HEK293 (cell line): ENCODE results near the gene MFAP3.

ENCODE experiments used
- CTCF ChIA-PET: fragments of 350-600 bp; formaldehyde crosslinking; extraction: SDS; loops from one replicate; lab custom pipeline; 2021; ENCODE audit warnings: antibody characterized with exemption; lab: Yijun Ruan, JAX
- POLR2A ChIA-PET: fragments of 300-600 bp; formaldehyde crosslinking; extraction: SDS; loops from one replicate; lab custom pipeline; 2020; ENCODE audit warnings: antibody characterized with exemption, inconsistent platforms; lab: Yijun Ruan, JAX
- H3K27ac ChIP-seq: fragments of 200-500 bp; sonication (Bioruptor generic); 2 replicates; pipeline ENCODE4 v1.5.1; 2014; ENCODE audit warnings: low read depth, low read length, control low read depth, inconsistent platforms; ENCODE audit errors: extremely low read depth
- H3K36me3 ChIP-seq, 2 experiments: fragments of 200-500 bp in 1 of 2; sonication (Bioruptor generic) in 1 of 2; 1 replicate in 1 of 2; 2 replicates in 1 of 2; pipeline ENCODE4 v1.5.1; 2014 to 2017; ENCODE audit warnings: inconsistent platforms in 2 of 2, low read length in 2 of 2; ENCODE audit not compliant: control insufficient read depth in 2 of 2, insufficient read depth in 1 of 2
- H3K4me1 ChIP-seq: fragments of 200-500 bp; sonication (Bioruptor generic); 2 replicates; pipeline ENCODE4 v1.5.1; 2014; ENCODE audit warnings: mild to moderate bottlenecking, low read length, inconsistent platforms; ENCODE audit not compliant: control insufficient read depth, insufficient read depth
- H3K4me3 ChIP-seq: 2 replicates; pipeline ENCODE4 v1.5.1; 2011; ENCODE audit warnings: low read depth, mild to moderate bottlenecking, control low read depth, low read length, moderate library complexity
- H3K9me3 ChIP-seq: fragments of 200-500 bp; sonication (Bioruptor generic); 2 replicates; pipeline ENCODE4 v1.5.1; 2014; ENCODE audit warnings: low read depth, low read length, inconsistent platforms; ENCODE audit not compliant: control insufficient read depth, insufficient read depth
- ATF2 ChIP-seq: fragments of 450-650 bp; formaldehyde crosslinking; IDR thresholded peaks from 2 replicates; pipeline ENCODE4 v1.5.1; 2016; ENCODE audit warnings: missing biosample characterization, missing genetic modification characterization, low read depth
- BCL6B ChIP-seq: fragments of 450-650 bp; formaldehyde crosslinking; IDR thresholded peaks from 2 replicates; pipeline ENCODE4 v1.5.1; 2017; ENCODE audit warnings: missing biosample characterization, missing genetic modification characterization
- ELK4 ChIP-seq: IDR thresholded peaks from 2 replicates; pipeline ENCODE4 v1.6.1; 2011; ENCODE audit warnings: mild to moderate bottlenecking, low read depth, low read length, borderline replicate concordance
- GLI4 ChIP-seq: fragments of 450-650 bp; formaldehyde crosslinking; IDR thresholded peaks from 2 replicates; pipeline ENCODE4 v1.5.1; 2016; ENCODE audit warnings: missing biosample characterization, missing genetic modification characterization
- KLF17 ChIP-seq: fragments of 450-650 bp; formaldehyde crosslinking; IDR thresholded peaks from 2 replicates; pipeline ENCODE4 v1.5.1; 2016; ENCODE audit warnings: missing biosample characterization, missing genetic modification characterization
- PRDM10 ChIP-seq: fragments of 450-650 bp; formaldehyde crosslinking; IDR thresholded peaks from 2 replicates; pipeline ENCODE4 v1.5.1; 2016; ENCODE audit warnings: missing biosample characterization, missing genetic modification characterization
- RBAK ChIP-seq: fragments of 450-650 bp; formaldehyde crosslinking; IDR thresholded peaks from 2 replicates; pipeline ENCODE4 v1.5.1; 2016; ENCODE audit warnings: missing biosample characterization, missing genetic modification characterization
- SCRT1 ChIP-seq: fragments of 450-650 bp; formaldehyde crosslinking; IDR thresholded peaks from 2 replicates; pipeline ENCODE4 v1.5.1; 2016; ENCODE audit warnings: missing biosample characterization, missing genetic modification characterization, borderline replicate concordance
- ZBTB1 ChIP-seq: fragments of 450-650 bp; formaldehyde crosslinking; IDR thresholded peaks from 2 replicates; pipeline ENCODE4 v1.5.1; 2016; ENCODE audit warnings: missing biosample characterization, missing genetic modification characterization
- ZBTB21 ChIP-seq: fragments of 450-650 bp; formaldehyde crosslinking; IDR thresholded peaks from 2 replicates; pipeline ENCODE4 v1.5.1; 2017; ENCODE audit warnings: missing biosample characterization, missing genetic modification characterization
- ZBTB48 ChIP-seq: fragments of 450-650 bp; formaldehyde crosslinking; IDR thresholded peaks from 2 replicates; pipeline ENCODE4 v1.5.1; 2016; ENCODE audit warnings: missing biosample characterization, missing genetic modification characterization
- ZNF146 ChIP-seq: fragments of 450-650 bp; formaldehyde crosslinking; IDR thresholded peaks from 2 replicates; pipeline ENCODE4 v1.5.1; 2016; ENCODE audit warnings: missing biosample characterization, missing genetic modification characterization
- ZNF169 ChIP-seq: fragments of 450-650 bp; formaldehyde crosslinking; IDR thresholded peaks from 2 replicates; pipeline ENCODE4 v1.5.1; 2016; ENCODE audit warnings: missing biosample characterization, missing genetic modification characterization
- ZNF174 ChIP-seq: fragments of 450-650 bp; formaldehyde crosslinking; IDR thresholded peaks from 2 replicates; pipeline ENCODE4 v1.5.0; 2017; ENCODE audit warnings: missing biosample characterization, mild to moderate bottlenecking, missing genetic modification characterization
- ZNF211 ChIP-seq: fragments of 450-650 bp; formaldehyde crosslinking; IDR thresholded peaks from 2 replicates; pipeline ENCODE4 v1.5.1; 2016; ENCODE audit warnings: low read depth, missing biosample characterization, missing genetic modification characterization
- ZNF302 ChIP-seq: fragments of 450-650 bp; formaldehyde crosslinking; IDR thresholded peaks from 2 replicates; pipeline ENCODE4 v1.5.1; 2016; ENCODE audit warnings: missing biosample characterization, missing genetic modification characterization, low read depth
- ZNF449 ChIP-seq: fragments of 450-650 bp; formaldehyde crosslinking; IDR thresholded peaks from 2 replicates; pipeline ENCODE4 v1.5.1; 2017; ENCODE audit warnings: missing biosample characterization, mild to moderate bottlenecking, missing genetic modification characterization, moderate library complexity
- ZNF488 ChIP-seq: fragments of 450-650 bp; formaldehyde crosslinking; IDR thresholded peaks from 2 replicates; pipeline ENCODE4 v1.5.1; 2016; ENCODE audit warnings: missing biosample characterization, missing genetic modification characterization
- ZNF585B ChIP-seq: fragments of 450-650 bp; formaldehyde crosslinking; IDR thresholded peaks from 2 replicates; pipeline ENCODE4 v1.5.1; 2016; ENCODE audit warnings: missing biosample characterization, missing genetic modification characterization
- ZNF624 ChIP-seq: fragments of 450-650 bp; formaldehyde crosslinking; IDR thresholded peaks from 2 replicates; pipeline ENCODE4 v1.5.1; 2017; ENCODE audit warnings: missing biosample characterization, missing genetic modification characterization
- ZNF645 ChIP-seq: fragments of 450-650 bp; formaldehyde crosslinking; IDR thresholded peaks from 2 replicates; pipeline ENCODE4; 2016; ENCODE audit warnings: missing biosample characterization, missing genetic modification characterization
- ZNF670 ChIP-seq: fragments of 450-650 bp; formaldehyde crosslinking; IDR thresholded peaks from 2 replicates; pipeline ENCODE4 v1.5.1; 2016; ENCODE audit warnings: missing biosample characterization, missing genetic modification characterization, low read depth
- ZXDB ChIP-seq: fragments of 450-650 bp; formaldehyde crosslinking; IDR thresholded peaks from 2 replicates; pipeline ENCODE4 v1.5.1; 2016; ENCODE audit warnings: missing biosample characterization, missing genetic modification characterization

The MFAP3 gene

GRCh38 chr5:154063372-154063771 lies 24.6 kb downstream of the MFAP3 start:
- Histone ChIP-seq H3K36me3 (no peaks in the 10 kb centered on the region), H3K9me3 (no peaks in the 10 kb centered on the region; the same call in 1 of the 2 replicates), H3K4me3 (no peak overlapping the region), H3K27ac (no peak overlapping the region), H3K4me1 (peaks cover 8% of the 10 kb centered on the region)
- ChIA-PET CTCF (interaction anchor here (0.6 to 2.0 kb wide), 2 partner anchors 9 to 401 kb away, joined by 4 to 8 read pairs; no protein-coding TSS in a partner anchor), POLR2A (interaction anchor here (1.3 kb wide), 1 partner anchor 25 kb away, joined by 5 read pairs; the partner anchor contains the start of genes FAM114A2 and MFAP3)
- no peak for TF ChIP-seq ZNF211 (tag by site-specific recombination)
- TF ChIP-seq BCL6B = no peak
- TF ChIP-seq ZNF449 (tag by site-specific recombination) = no peak
- no peak for TF ChIP-seq GLI4 (tag by site-specific recombination)
- TF ChIP-seq ELK4 = no peak
- TF ChIP-seq ZXDB = no peak
- TF ChIP-seq ZBTB21 (tag by site-specific recombination) = no peak
- no peak for TF ChIP-seq KLF17 (tag by site-specific recombination)
- no peak for TF ChIP-seq RBAK (tag by site-specific recombination)
- no peak for TF ChIP-seq ZBTB1 (tag by site-specific recombination)
- TF ChIP-seq ZNF585B (tag by site-specific recombination) = no peak
- TF ChIP-seq PRDM10 = no peak
- no peak for TF ChIP-seq SCRT1 (tag by site-specific recombination)
- TF ChIP-seq ZBTB48 (tag by site-specific recombination) = no peak

- Histone ChIP-seq H3K36me3 (no peaks in the 10 kb centered on the region), H3K4me3 (no peak overlapping the region), H3K27ac (no peak overlapping the region), H3K4me1 (no peaks in the 10 kb centered on the region), H3K9me3 (no peaks in the 10 kb centered on the region)
- ChIA-PET POLR2A (no interaction called here), CTCF (interaction anchor here (0.6 to 2.7 kb wide), 2 partner anchors 91 to 406 kb away, joined by 3 to 8 read pairs; no protein-coding TSS in a partner anchor)
- TF ChIP-seq ZBTB1 (tag by site-specific recombination) (no peak), ZNF670 (tag by site-specific recombination) (no peak), ZNF624 (no peak), ZNF488 (tag by site-specific recombination) (no peak), SCRT1 (tag by site-specific recombination) (no peak), ZNF174 (tag by site-specific recombination) (no peak), ZNF146 (tag by site-specific recombination) (no peak), ZNF302 (tag by site-specific recombination) (no peak), ZNF169 (tag by site-specific recombination) (no peak), ZNF645 (tag by site-specific recombination) (no peak), ATF2 (tag by site-specific recombination) (no peak)
Observed at GRCh38 chr5:154065971-154066370, 27.2 kb downstream of the MFAP3 start.
